Loucy (cell line): ENCODE results near the gene SIRPG.

ENCODE experiments used
- H2AFZ ChIP-seq: fragments of 200-600 bp; sonication (generic); 2 replicates; pipeline ENCODE4 v1.6.0; 2016; ENCODE audit warnings: antibody characterized with exemption, mild to moderate bottlenecking, low read length, moderate library complexity
- H3F3A ChIP-seq: fragments of 200-600 bp; 2 replicates; pipeline ENCODE4 v1.6.0; 2016; ENCODE audit warnings: antibody characterized with exemption, low read depth, mild to moderate bottlenecking
- H3K27me3 ChIP-seq: fragments of 200-600 bp; sonication (generic); 2 replicates; pipeline ENCODE4 v1.6.1; 2014; ENCODE audit warnings: low read length, mild to moderate bottlenecking; ENCODE audit not compliant: insufficient read depth, poor library complexity, severe bottlenecking
- H3K36me3 ChIP-seq: fragments of 200-600 bp; sonication (generic); 2 replicates; pipeline ENCODE4 v1.6.1; 2016; ENCODE audit warnings: low read length; ENCODE audit not compliant: insufficient read depth
- H3K4me1 ChIP-seq: fragments of 200-600 bp; sonication (generic); 2 replicates; pipeline ENCODE4 v1.5.1; 2014; ENCODE audit warnings: low read length, mild to moderate bottlenecking; ENCODE audit not compliant: insufficient read depth, poor library complexity, severe bottlenecking
- H3K4me2 ChIP-seq: fragments of 200-600 bp; sonication (generic); 2 replicates; pipeline ENCODE4 v1.6.0; 2014; ENCODE audit warnings: antibody characterized with exemption, low read length, low read depth, mild to moderate bottlenecking; ENCODE audit not compliant: poor library complexity, severe bottlenecking
- H3K4me3 ChIP-seq: fragments of 200-600 bp; sonication (generic); 2 replicates; pipeline ENCODE4 v1.5.1; 2014; ENCODE audit warnings: low read length, mild to moderate bottlenecking, mixed read lengths; ENCODE audit not compliant: poor library complexity, severe bottlenecking
- H3K79me2 ChIP-seq: fragments of 200-600 bp; sonication (generic); 2 replicates; pipeline ENCODE4 v1.6.1; 2014; ENCODE audit warnings: low read length; ENCODE audit not compliant: insufficient read depth
- H3K9ac ChIP-seq: fragments of 200-600 bp; sonication (generic); 2 replicates; pipeline ENCODE4 v1.6.0; 2014; ENCODE audit warnings: mild to moderate bottlenecking, low read depth, low read length, moderate library complexity; ENCODE audit not compliant: poor library complexity, severe bottlenecking
- H3K9me2 ChIP-seq: fragments of 200-600 bp; sonication (generic); replicated peaks from 2 replicates; pipeline ENCODE4 v1.6.1; 2016; ENCODE audit warnings: low read depth, low read length, mixed read lengths
- H3K9me3 ChIP-seq: fragments of 200-600 bp; sonication (generic); 2 replicates; pipeline ENCODE4 v1.6.1; 2014; ENCODE audit warnings: mild to moderate bottlenecking, antibody characterized with exemption, low read length, low read depth; ENCODE audit not compliant: insufficient read depth
- H4K20me1 ChIP-seq: fragments of 200-600 bp; sonication (generic); 2 replicates; pipeline ENCODE4 v1.6.0; 2014; ENCODE audit warnings: antibody characterized with exemption, low read length, mild to moderate bottlenecking; ENCODE audit not compliant: insufficient read depth, poor library complexity, severe bottlenecking
- CTCF ChIP-seq: fragments of 200-600 bp; sonication (generic); conservative IDR thresholded peaks from 2 replicates; pipeline ENCODE4 v1.5.1; 2014; ENCODE audit warnings: mild to moderate bottlenecking, antibody characterized with exemption, low read length
- EZH2phosphoT487 ChIP-seq: fragments of 200-600 bp; IDR thresholded peaks from 2 replicates; pipeline ENCODE4 v1.6.1; 2018; ENCODE audit warnings: antibody characterized with exemption, mild to moderate bottlenecking, moderate library complexity, borderline replicate concordance

The SIRPG gene

DNA sequence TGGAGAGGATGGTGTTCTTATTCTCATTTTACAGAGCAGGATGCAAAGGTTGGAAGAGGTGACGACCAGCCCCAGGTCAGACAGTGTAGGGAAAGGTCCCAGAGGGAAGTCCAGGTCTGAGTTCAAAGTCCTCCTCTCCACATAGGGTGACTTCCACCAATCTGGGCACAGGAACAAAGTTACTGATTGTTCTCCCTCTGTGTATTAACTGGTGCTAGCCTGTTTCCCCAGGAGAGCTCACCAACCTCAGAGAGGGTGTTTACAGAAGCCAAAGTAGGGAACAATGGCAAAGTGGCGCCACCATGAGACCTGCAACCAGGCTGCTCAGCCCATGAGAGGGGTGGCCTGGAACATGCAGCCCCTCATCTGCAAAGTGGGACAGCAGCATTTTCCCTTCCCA, 21.0 kb downstream of the SIRPG start:
- no peak overlapping the region for H3K4me2 ChIP-seq
- H3K4me1 ChIP-seq: no peaks in the 10 kb centered on the region
- H3F3A ChIP-seq: no peaks in the 10 kb centered on the region
- H3K9ac ChIP-seq: no peak overlapping the region
- H2AFZ ChIP-seq: no peak overlapping the region
- H4K20me1 ChIP-seq: no peaks in the 10 kb centered on the region
- H3K27me3 ChIP-seq: no peaks in the 10 kb centered on the region
- no peaks in the 10 kb centered on the region for H3K9me2 ChIP-seq
- no peaks in the 10 kb centered on the region for H3K36me3 ChIP-seq
- H3K9me3 ChIP-seq: no peaks in the 10 kb centered on the region
- no peaks in the 10 kb centered on the region for H3K79me2 ChIP-seq
- TF ChIP-seq CTCF (peak; percentile 46), EZH2phosphoT487 (no peak)
- no peak overlapping the region for H3K4me3 ChIP-seq

- H3K9ac ChIP-seq: no peak overlapping the region
- no peaks in the 10 kb centered on the region for H3F3A ChIP-seq
- no peaks in the 10 kb centered on the region for H3K36me3 ChIP-seq
- H3K79me2 ChIP-seq: no peaks in the 10 kb centered on the region
- TF ChIP-seq EZH2phosphoT487: no peak
- no peak for TF ChIP-seq CTCF
- no peak overlapping the region for H3K4me2 ChIP-seq
- no peaks in the 10 kb centered on the region for H3K9me3 ChIP-seq
- H3K27me3 ChIP-seq: no peaks in the 10 kb centered on the region
- H3K9me2 ChIP-seq: no peaks in the 10 kb centered on the region
- no peaks in the 10 kb centered on the region for H4K20me1 ChIP-seq
- H3K4me3 ChIP-seq: no peak overlapping the region
- H3K4me1 ChIP-seq: no peaks in the 10 kb centered on the region
- H2AFZ ChIP-seq: no peak overlapping the region
These were observed 22.1 kb downstream of the SIRPG start for GRCh38 chr20:1635291-1635979.

DNA sequence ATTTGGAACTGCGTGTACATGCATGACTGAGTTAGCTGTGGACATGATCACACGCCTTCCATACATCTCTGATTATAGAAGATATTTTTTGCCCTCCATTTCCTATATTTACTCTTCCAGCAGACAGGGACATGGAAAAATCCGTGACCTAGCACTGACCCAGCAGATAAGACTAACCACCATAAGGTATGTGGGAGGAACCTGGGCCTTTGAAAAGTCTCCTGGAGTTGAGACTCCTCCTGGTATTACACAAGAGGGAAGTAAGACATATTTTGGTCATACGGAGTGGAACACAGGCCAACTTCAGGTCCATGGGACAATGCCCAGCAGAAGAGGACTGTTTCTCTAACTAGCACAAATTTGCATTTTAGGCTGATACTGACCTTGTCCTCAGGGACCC, 24.0 kb downstream of the SIRPG start:
- H3K9me2 ChIP-seq: no peaks in the 10 kb centered on the region

More for the DNA sequence above, 24.0 kb downstream of the SIRPG start:
- no peak for TF ChIP-seq CTCF
- TF ChIP-seq EZH2phosphoT487: no peak
- H3K9ac ChIP-seq: no peak overlapping the region
- no peak overlapping the region for H2AFZ ChIP-seq
- no peaks in the 10 kb centered on the region for H3K79me2 ChIP-seq
- no peak overlapping the region for H3K4me3 ChIP-seq
- H3K36me3 ChIP-seq: no peaks in the 10 kb centered on the region
- H3K4me2 ChIP-seq: no peak overlapping the region
- H3K9me3 ChIP-seq: no peaks in the 10 kb centered on the region
- no peaks in the 10 kb centered on the region for H3K27me3 ChIP-seq
- no peaks in the 10 kb centered on the region for H3F3A ChIP-seq
- H3K4me1 ChIP-seq: no peaks in the 10 kb centered on the region
- no peaks in the 10 kb centered on the region for H4K20me1 ChIP-seq
